ENCODE results near the gene RAPGEF4.

- TF ChIP-seq CTCF (IDR thresholded peaks at IDR 0.05) (no peak), EZH2 (IDR thresholded peaks at IDR 0.05; ENCODE audit: borderline replicate concordance, insufficient read depth, low read depth, low read length, poor library complexity, severe bottlenecking) (no peak)
These were observed 27.4 kb downstream of the RAPGEF4 start for GRCh38 chr2:172763079-172763478.

All from B cell (primary cell).